Iris pigment epithelial cell (primary cell): ENCODE data around the gene PCCA.
"Not testable (repeated sequence)": the region's sequence is repeated elsewhere in the genome, so short reads cannot be mapped to it uniquely, and the experiment has no call there.

Experiments used
- DNase-seq: peaks from one replicate; pipeline ENCODE4 v3.0.0-alpha.2; 2011; ENCODE audit warnings: low read depth

The PCCA gene

DNA sequence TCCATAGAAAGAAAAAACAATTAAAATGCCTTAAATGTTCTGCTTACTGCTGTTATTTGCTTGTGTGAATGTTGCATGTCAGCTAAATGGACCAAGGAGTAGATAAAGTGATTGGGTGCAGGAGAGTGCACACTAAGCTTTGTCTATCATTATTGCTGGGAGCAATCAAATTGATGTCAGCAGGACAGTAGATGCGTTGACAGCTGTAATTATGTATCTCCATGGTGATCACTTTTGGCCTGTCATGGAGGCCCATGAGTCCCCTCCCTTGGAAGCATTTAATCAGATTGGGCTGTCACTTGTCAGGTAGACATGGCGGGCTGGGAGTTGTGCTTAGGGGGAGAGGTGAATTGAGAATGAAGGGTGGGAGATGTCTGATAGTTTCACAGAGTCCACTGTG is 215.3 kb downstream of the PCCA start:
- DNase-seq: no peak

DNA sequence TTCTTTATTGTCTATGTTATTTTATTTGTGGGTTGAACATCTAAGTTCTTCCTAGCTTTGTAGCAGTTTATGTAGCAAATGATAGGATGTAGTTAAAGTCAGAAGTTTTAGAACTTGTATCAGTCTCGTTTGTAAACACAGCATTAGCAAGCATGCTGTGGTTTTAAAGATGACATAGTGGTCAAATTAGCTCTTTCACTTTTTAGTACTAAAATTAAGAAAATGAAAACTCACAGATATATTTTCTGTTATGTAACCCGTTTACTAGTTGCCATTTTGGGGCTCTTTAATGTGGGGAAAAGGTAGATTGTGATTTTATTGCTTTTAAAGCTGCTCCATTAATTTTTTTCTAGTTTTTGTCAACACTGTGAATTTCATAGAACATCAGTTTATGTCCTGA is 216.5 kb downstream of the PCCA start:
- no peak for DNase-seq

DNA sequence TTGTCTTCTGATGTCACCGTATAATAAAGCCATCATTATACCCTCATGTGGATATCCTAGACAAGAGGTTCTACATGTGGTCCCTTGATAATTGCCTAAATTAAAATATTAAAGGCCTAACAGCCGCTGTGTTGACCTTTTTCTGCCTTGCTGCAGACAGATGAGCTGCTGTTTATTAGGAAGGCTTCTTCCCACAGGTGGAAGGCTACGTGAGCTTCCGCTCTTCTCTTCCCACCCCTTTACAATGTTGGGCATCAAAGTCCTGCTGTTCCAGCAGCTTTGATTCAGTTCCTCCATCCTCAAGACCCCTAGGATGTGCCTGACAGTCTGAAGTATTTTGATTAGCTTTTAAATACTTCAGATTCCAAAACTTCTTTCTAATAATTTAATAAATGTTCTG is 217.1 kb downstream of the PCCA start:
- DNase-seq: no peak

GRCh38 chr13:100306434-100306999 is 217.6 kb downstream of the PCCA start:
- DNase-seq: no peak

GRCh38 chr13:100314132-100314910 is 225.4 kb downstream of the PCCA start:
- DNase-seq: no peak

DNA sequence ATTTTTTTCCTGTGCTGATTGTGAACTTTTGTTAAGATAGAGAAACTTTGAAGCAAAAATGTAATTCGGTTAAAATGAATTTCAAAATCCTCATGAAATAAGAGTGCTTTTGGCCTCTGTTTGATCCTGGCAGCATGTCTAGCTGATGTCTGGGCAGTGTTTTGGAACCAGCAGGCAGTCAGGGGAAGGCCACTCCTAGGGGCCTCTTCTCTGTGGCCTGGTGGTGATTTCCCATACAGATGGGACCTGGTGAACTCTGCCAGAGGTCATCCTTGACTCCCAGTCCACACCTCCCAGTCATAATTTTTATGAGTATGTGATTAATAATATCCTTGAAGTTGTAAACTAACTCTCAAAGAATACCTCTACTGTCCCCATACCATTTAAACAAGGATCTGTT is 226.6 kb downstream of the PCCA start:
- DNase-seq: no peak

GRCh38 chr13:100318473-100318872 is 229.6 kb downstream of the PCCA start:
- not testable (repeated sequence) for DNase-seq

DNA sequence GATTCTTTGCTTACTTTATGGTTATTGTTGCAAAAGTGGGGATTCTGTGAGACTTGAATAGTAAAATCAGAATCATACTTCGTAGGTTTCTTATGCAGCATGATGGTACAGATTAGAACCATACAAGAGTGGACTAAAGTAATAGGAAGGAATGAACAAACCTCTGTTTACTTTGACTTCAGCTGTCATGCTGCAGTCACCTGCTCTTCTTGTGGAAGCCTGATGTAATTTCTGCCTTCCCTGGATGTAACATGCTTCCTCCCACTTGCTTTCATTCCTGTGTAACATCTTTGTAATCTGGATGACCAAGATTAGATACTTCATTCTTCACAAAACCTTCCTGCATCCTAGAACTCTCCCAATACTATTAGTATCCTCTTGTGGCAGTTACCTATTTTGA is 235.0 kb downstream of the PCCA start:
- DNase-seq: no peak

DNA sequence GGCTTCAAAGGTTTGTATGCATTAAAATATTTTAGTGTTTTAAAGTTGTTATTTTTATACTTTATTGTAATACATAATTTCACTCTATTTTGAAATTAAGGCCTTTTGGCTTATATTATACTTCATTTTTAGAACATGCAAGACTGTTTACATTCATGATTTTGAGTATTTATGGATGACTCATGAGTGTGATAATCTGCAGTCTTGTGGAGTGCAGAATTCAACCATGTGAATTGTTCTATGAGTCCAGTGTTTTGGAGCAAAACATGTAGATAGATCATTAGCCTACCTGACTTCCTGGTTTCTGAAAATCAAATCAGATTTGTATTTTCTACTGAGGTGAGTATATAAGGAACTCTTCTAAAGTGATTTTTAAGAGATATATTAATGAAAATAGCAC is 241.8 kb downstream of the PCCA start:
- peak; percentile 73 for DNase-seq

GRCh38 chr13:100333141-100333540 is 244.2 kb downstream of the PCCA start:
- no peak for DNase-seq

- no peak for DNase-seq
Measured at GRCh38 chr13:100334214-100334613, 245.3 kb downstream of the PCCA start.

GRCh38 chr13:100336795-100337516 is 248.1 kb downstream of the PCCA start:
- no peak for DNase-seq

GRCh38 chr13:100338275-100338674 is 249.4 kb downstream of the PCCA start:
- DNase-seq: peak; percentile 25

- DNase-seq: no peak
Measured at GRCh38 chr13:100339411-100339940, 250.6 kb downstream of the PCCA start.

- no peak for DNase-seq
Measured at GRCh38 chr13:100340865-100341264, 252.0 kb downstream of the PCCA start.

DNA sequence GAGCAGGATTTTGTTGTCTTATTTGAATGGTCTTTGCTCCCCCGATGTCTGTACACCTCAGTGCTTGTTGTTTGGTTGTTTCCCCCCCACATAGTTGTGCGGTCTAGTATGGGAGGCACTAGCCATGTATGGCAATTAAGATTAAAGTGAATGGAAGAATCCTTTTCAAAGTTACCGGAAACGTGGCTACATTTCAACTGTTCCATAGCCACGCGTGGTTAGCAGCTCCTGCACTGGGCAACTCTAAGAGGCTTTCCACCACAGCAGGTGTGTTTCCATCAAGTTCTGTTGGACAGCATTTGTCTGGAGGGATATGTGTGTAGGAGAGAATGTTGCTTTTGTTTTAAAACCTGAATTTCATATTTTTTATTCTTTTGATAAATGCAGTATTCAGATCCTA is 252.4 kb downstream of the PCCA start:
- no peak for DNase-seq

DNA sequence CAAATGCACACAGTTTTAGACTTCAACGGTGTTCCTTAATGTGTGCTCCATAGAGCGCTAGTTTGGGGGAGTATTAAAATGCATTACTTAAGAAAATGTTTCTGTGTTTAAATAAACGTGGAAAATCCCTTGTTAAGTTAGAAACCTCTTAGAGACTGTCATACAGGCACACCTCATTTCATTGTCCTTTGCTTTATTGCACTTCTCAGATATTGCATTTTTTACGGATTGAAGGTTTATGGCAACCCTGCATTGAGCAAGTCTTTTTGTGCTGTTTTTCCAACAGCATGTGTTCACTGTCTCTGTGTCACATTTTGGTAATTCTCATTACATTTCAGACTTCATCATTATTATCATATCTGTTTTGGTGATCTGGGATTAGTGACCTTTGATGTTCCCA is 255.7 kb downstream of the PCCA start:
- DNase-seq: no peak

- no peak for DNase-seq
Measured at GRCh38 chr13:100347968-100348367, 259.1 kb downstream of the PCCA start.

GRCh38 chr13:100349594-100349993 is 260.7 kb downstream of the PCCA start:
- no peak for DNase-seq

- DNase-seq: no peak
Measured at GRCh38 chr13:100350601-100351000, 261.7 kb downstream of the PCCA start.

GRCh38 chr13:100356426-100356825 is 267.5 kb downstream of the PCCA start:
- DNase-seq: no peak

- peak; percentile 31 for DNase-seq
Measured at GRCh38 chr13:100356889-100357288, 268.0 kb downstream of the PCCA start.

GRCh38 chr13:100357764-100358163 is 268.9 kb downstream of the PCCA start:
- no peak for DNase-seq
